Urothelium cell line (cell line): ENCODE measurements around the gene VWA3A.
A peak's percentile ranks its signal among the peaks of the same experiment; 100 is the strongest.
"Not testable (repeated sequence)": the region's sequence is repeated elsewhere in the genome, so short reads cannot be mapped to it uniquely, and the experiment has no call there.

ENCODE experiments used
- DNase-seq: peaks from one replicate; pipeline ENCODE4 v3.0.0; 2011; ENCODE audit warnings: low spot score, mixed read lengths
- FAIRE-seq: peaks from 2 replicates; lab custom pipeline; 2011; peaks lifted over from hg19 to GRCh38; lab: Jason Lieb, UNC

The VWA3A gene

DNA sequence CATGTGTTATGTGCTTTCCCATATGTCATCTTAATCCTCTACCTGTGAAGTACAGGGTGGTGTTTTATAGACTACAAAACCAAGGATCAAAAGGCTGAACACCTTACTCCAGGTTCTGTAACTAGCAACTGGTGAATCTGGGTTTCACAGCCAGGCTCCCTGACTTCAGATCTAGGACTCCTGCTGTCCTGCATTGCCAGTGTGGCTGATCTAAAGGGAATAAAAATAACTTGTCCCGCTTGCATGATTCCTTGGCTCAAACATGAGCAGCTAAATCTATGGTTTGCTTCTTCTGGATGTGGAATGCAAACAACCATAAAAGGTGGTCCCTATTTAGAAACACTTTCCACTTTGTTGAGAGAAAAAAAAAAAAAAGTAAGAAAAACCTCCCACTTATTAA, 3.7 kb upstream of the VWA3A start:
- no peak for FAIRE-seq
- DNase-seq = no peak

DNA sequence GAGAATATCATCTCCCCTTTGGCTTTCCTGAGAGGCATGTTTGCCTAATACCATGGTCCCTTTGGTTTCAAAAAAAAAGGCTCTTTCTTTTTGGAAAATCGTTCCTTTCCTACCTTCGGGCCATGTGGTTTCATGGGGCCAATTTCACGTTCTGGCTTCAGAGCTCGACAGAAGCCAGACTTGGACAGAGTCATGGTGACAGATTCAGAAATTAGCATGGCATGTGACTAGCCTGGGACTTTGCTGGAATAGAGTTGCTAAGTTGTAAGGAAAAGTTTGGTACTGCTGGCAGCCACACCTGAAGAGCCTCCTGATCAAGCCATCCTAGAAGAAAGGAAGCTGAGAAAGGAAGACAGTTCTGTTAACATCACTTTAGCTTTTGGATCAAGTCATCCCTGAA, 2.4 kb upstream of the VWA3A start:
- FAIRE-seq (no peak), DNase-seq (no peak)

DNA sequence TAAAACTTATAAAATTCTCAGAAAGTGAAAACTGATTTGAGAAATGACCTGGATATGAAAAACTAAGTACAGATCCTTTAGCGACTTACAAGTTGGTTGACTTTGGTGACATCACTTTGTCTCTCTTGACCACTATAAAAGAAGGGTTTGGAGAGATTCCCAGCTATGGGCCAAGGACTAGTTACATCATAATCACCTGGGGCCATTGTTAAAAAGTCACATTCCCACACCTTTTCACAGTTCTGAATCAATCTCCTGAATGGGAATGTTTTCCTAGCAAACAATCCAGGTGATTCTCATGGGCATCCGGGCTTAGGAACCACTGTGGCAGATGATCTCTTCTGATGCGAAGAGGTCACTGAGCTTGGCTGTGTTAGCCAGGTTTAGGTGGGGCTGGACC, 620 bp upstream of the VWA3A start:
- FAIRE-seq (no peak), DNase-seq (no peak)

DNA sequence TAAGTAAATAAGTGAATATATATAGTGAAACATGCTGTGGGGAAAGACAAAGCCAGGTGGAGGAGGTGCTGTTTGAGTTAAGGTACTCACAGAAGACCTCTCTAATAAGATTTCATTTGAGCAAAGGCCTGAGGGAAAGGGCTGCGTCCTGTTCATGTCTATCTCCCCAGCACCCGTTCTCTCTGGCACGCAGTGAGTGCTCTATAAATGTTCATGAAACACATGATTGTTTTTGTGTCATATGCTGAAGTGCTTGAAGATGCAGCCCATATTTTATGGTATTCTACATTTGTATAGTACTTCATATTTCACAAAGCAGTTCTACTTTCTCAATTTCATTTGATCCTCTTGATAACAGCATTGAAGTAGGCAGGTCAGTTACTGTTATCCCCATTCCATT, 990 bp downstream of the VWA3A start:
- FAIRE-seq = no peak
- DNase-seq = no peak

DNA sequence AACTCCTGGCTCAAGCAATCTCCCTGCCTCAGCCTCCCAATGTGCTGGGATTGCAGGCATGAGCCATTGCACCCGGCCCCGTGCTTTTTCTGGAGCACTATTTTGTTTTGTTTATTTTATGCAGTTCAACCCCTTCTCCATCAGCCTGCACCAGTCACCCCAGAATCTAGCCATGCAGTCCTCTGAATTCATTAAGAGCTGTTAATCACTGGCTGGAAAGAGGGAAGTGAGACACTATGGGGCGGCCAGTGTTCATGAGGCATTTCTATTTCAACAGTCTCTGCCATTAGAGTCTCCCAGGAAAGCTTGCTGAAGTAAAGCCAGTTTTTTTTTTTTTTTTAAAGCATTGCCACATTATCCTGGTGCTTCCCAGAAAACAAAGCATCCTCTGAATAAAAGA, 1.7 kb downstream of the VWA3A start:
- FAIRE-seq (no peak), DNase-seq (no peak)

DNA sequence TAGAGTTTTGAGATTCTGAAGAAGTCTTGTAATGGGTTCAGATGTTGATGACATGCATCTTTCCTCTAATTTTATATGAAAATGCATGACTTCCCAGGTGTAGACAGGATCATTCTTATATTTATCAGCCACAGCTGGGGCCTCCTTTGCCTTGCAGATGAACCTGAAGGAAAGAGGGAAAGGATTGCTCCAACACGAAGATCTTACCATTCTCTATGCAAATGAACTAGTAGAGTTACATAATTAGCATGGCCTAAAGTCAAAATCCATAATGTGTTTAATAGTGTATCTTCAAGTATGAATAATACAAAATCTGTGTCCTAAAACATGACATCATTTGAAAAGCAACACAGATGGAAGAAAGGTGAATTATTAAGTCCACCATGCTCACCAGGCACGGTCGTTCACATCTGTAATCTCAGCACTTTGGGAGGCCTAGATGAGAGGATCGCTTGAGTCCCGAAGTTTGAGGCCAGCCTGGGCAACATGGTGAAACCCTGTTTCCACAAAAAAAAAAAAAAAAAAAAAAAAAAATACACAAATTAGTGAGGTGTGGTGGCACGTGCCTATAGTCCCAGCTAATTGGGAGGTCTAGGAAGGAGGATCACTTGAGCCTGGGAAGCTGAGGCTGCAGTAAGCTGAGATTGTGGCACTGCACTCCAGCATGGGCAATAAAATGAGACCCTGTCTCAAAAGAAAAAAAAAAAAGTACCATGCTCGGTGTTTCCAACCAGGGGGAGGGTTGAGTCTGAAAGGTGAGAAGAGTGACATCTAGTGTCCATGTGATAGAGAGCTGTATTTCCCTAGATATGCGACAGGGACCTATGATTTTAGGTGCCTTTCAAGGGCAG, 6.3 kb downstream of the VWA3A start:
- FAIRE-seq (no peak), DNase-seq (peak; percentile 64)

DNA sequence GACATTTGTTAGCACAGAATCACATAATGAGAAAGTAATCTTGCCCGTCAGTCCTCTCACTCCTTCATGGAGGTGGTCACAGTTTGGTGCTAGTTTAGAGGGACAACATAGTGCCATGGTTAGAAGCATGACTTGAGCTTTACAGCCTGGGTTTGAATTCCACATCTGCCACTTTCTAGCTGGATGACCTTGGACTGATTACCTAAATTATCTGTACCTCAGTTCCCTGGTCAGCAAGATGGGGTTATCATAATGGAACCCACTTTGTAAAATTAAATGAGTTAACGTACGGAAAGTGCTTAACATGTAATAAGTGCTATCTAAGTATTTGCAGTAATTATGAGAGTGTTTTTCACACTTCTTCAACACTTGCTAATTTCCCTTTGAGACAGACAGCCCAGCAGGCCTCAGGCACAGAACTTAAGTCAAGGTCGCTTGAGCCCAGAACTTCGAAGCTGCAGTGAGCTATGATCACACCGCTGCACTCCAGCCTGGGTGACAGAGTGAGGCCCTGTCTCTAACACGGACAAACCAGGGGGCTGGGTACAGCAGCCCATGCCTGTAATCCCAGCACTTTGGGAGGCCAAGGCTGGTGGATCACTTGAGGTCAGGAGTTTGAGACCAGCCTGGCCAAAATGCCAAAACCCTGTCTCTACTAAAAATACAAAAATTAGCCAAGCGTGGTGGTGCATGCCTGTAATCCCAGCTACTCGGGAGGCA, 7.1 kb downstream of the VWA3A start:
- DNase-seq = no peak

DNA sequence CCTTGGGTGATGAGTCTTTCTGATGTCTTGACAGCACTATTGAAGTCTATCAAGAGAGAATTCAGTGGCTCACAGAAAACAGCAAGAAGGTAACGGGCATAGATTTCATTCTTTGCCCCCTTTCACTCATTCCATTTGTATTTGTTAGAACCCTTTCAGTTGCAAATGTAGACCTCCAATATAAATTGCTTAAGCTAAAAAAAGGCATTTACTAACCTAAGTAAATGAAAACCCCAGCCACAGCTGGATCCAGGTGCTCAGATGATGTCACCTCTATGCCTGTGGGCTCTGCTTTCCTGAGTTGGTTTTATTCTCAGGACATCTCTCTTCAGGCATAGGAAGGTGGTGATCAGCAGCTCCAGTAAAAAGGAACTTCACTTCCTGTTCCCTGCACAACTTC, 11.1 kb downstream of the VWA3A start:
- FAIRE-seq = no peak

More for the DNA sequence above, 7.1 kb downstream of the VWA3A start:
- no peak for FAIRE-seq

DNA sequence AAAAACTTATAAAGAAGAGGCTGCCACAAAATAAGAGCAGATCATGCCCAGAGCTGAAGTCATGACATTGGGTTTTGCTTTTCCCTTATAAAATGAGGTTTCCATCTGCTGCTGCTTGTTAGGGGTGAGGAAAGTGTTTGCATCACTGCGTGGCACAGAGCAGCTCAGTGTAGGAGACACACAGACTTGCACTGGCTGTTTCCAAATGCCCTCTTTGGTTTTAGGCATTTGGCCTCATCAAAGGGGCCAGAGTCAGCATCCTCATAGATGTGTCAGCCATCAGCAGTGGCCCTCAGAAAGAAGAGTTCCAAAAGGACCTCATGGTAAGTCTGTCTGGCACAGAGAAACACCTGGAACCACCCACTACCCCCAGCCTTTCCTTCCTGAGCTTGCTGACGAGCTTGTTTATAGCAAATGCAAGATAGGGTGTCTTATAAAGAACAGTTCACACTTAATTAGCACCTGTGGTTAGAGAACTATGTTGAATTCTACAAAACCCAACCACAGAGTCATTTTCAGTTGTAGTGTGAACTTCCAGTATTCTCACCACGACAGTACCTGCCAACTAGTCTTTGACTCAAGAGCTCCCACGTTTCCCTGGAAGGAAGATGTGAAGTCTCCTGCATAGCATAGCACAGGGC, 17.0 kb downstream of the VWA3A start:
- FAIRE-seq (no peak), DNase-seq (no peak)

More for the DNA sequence above, 11.1 kb downstream of the VWA3A start:
- DNase-seq = no peak

DNA sequence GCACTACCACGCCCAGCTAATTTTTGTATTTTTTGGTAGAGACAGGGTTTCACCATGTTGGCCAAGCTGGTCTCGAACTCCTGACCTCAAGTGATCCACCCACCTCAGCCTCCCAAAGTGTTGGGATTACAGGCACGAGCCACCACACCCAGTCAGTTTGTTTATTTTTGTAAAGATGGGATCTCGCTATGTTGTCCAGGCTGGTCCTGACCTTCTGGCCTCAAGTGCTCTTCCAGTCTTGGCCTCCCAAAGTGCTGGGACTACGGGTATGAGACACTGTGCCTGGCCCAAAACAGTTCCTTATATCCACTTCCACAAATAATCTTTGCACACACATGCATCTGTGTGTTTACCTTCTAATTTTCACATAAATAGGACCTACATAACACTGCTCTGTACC, 19.3 kb downstream of the VWA3A start:
- not testable (repeated sequence) for FAIRE-seq, DNase-seq

DNA sequence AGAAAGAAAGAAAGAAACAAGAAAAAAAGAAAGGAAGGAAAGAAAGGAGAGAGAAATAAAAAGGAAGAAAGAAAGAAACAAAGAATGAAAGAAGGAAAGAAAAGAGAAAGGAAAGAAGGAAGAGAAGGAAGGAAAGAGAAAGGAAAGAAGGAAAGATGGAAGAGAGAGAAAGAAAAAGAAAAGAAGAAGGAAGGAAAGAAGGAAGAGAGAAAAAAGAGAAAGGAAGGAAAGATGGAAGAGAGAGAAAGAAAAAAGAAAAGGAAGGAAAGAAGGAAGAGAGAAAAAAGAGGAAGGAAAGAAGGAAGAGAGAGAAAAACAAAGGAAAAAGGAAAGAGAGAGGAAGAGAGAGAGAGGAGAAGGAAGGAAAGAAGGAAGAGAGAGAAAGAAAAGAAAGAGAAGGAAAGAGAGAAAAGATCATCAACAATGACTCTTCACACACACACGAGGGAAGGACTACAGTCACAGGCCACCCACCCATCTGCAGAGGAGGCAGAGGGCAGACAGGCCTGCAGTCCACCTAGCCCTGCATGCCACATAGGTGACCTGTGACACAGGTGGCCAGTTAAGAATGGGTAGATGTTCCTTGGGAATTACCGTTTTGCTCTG, 23.9 kb downstream of the VWA3A start:
- DNase-seq (no peak), FAIRE-seq (no peak)

DNA sequence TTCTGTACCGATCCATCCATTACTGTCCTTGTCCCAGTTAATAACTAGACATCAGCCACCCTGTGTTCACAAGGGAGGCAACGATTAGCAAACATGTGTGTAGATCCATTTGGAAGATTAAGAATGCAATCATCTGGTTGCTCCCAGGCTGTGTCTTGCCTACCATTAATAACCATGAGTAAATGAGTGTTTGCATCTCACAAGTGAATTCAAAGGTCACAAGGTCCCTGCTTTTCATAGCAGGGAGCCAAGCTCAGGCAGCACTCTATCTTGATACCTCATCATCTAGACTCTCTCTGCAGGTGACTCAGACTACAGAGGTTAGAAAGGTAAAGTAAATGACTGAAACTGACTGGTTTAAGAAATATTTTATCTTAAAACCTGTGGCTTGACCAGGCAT, 25.3 kb downstream of the VWA3A start:
- FAIRE-seq = no peak
- no peak for DNase-seq

DNA sequence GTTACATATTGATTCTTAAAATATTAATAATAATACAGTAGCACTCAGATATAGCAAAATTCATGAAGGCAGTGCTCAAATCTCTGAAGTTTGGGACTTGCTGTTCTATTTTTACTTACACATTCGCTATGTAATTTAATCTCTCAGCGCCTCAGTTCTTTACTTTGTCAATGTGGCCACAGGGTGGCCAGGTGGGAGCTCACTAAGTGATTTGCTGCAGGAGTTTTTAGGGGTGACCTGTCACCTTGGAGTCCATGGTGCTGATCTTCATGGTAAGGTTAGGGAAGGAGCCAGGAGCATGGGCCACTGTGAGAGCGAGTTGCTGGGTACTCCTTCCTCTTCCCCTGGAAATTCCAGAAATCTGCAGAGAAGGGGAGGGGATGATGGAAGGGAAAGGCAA, 28.1 kb downstream of the VWA3A start:
- FAIRE-seq = no peak
- no peak for DNase-seq

DNA sequence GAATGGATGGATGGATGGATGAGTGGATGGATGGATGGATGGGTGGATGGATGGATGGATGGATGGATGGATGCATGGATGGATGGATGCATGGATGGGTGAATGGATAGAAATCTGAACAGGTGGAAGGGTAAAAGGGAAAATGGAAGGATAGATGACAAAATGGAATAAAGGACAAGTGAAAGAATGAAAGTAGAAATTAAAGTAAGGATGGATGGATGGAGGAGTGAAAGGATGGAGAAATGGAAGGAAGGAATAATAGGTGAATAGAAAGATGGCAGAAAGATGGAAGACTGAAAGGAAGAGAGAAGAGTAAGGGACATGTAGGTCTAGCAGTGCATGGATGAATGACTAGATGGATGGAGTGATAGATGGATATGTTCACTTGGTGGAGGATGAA, 29.9 kb downstream of the VWA3A start:
- no peak for DNase-seq
- no peak for FAIRE-seq

DNA sequence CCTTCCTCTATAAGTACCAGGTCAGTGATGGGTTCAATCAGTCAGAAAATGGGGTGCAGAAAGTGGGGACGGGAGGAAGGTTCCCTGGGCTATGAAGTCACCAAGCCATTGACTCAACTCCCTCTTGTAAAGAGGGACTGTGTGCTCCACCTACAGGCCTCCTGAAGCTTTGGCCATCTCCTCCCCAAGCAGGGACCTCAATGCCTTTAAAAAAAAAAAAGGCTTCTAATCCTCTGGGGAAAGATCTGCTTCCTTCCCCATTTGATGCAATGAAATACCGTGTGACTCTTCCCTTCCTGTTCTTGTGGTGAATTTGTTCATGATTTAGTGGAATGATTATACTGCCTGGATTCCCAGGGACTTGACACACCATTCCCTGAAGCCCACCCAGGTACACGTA, 30.8 kb downstream of the VWA3A start:
- FAIRE-seq (no peak), DNase-seq (no peak)

DNA sequence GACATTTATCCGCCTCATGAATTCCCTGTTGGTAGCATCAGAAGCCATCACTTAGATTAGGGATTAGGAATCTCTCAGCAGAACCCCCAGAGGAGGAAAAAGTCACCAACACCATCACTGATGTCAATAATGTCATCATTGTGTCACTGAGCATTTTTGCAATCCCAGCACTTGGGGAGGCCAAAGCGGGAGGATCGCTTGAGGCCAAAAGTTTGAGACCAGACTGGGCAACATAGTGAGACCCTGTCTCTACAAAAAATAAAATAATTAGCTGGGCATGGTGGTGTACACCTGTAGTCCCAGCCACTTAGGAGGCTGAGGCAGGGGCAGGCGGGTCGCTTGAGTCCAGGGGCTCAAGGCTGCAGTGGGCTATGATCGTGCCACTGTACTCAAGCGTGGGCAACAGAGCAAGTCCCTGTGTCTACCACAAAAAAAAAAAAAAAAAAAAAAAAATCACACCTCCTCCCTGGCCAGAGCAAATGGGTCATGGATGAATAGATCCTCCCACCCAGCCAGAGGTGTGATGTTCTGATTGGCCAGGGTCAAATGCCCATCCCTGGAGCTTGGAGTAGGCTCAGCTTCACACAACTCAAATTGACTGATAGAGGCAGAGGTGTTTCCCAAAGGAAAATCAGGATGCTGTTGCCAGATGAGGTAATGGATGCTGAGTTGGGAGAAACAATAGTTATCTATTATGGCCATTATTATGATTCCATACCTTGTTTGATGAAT, 31.6 kb downstream of the VWA3A start:
- no peak for DNase-seq
- no peak for FAIRE-seq

DNA sequence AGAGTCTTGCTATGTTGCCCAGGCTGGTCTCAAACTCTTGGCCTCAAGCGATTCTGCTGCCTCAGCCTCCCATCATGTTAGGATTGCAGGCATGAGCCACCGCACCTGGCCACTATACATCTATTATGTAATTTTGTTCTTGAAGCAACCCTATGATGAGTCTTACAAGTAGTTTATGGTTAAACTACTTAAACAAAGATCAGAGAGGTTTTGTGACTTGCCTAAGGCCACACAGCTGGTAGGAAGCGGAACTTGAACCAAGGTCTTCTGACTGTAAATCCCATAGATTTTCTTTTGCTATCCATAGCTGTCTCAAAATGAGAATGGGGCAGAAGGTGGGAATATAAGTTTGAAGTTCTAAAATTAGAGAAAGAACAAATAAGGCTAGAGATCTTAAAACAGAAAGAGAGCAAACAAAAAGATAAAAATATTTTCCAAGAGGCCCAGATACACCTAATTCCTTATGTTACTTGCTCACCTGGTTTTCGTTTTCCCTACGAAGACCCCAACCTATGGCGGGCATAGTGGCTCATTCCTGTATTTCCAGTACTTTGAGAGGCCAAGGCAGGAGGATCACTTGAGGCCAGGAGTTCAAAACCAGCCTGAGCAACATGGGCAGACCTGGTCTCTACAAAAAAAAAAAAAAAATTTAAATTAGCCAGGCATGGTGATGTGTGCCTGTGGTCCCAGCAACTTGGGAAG, 32.4 kb downstream of the VWA3A start:
- no peak for DNase-seq
- FAIRE-seq = no peak

DNA sequence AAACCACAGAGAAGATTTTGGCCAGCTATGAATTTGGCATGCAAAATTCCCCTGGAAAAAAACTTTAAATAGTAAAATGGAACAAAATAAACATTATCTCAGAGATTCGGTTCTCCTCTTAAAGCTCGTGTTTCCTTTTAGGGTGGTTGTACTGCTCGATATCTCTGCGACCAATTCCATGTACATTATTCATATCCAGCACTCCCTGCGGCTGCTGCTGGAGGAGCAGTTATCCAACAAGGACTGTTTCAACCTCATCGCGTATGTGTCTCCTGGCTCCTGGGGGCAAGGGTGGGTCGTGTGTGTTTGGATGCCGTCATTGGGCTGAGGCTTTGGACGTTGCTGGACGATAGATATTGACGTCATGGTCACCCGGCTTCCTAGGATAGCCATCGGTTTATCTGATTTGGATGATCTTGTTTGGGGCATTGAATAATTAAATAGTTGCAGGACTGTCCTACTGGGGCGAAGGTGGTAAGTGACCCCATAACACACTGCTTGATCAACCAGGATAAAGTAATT, 33.8 kb downstream of the VWA3A start:
- no peak for DNase-seq

DNA sequence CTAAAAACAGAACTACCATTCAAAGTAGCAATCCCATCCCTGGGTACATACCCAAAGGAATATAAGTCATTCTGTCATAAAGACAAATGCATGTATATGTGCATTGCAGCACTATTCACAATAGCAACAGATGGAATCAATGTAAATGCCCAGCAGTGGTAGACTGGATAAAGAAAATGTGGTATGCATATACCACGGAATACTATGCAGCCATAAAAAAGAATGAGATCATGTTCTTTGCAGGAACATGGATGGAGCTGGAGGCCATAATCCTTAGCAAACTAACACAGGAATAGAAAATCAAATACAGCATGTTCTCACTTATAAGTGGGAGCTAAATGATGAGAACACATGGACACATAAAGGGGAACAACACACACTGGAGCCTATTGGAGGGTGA, 36.2 kb downstream of the VWA3A start:
- not testable (repeated sequence) for DNase-seq, FAIRE-seq

More for the DNA sequence above, 33.8 kb downstream of the VWA3A start:
- no peak for FAIRE-seq

DNA sequence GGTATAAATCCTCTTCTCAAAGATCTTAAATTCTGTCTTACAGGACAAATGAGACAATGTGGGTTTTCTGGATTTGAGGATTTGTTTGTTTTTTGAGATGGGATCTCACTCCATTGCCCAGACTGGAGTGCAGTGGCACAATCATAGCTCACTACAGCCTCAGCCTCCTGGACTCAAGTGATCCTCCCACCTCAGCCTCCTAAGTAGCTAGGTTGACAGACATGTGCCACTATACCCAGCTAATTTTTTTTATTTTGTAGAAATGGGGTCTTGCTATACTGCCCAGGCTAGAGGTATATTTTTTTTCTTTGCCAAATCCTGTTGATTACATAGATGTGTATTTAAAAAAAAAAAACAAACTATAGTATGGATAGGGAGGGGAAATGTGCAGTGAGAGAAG, 38.2 kb downstream of the VWA3A start:
- DNase-seq (no peak), FAIRE-seq (no peak)
